ENCODE data around the gene SAMD15.

Gene SAMD15

DNA sequence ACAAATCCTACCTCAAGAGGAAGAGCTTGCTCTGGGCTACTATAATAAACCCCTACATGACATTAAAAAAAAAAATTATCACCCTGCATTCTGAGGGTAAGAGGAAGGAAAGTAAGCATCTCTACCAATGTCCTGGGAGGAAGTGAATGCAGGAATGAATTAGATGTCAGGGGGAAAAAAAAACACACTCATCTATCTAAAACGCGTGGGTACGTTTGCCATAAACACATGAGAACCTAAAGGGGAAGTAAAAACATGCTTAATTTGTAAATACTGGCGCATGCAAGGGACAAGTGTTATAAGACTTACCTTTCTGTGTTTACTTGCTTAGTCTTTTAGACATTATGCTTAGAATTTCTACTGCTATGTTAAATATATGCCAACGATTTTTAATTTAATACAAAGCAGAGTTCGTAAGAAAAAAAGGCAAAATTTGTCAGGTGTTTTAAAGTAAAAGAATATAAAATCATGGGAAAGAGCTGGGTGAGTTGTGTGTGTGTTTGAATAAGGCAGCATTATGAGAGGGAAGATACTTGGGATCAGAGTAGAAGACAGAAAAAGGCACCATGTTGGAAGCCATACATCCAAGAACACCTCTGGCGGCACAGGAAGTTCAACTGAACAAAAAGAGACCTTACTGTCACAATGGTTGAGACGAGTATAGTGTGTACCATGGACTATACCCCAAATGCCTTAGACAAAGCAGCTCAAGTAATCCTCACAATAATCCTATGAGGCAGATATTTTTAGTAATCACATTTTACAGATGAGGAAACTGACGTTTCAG lies 1.8 kb upstream of the SAMD15 start:
- Histone ChIP-seq H3K4me2 (peak overlapping the region; percentile 93), H3K27me3 (no peaks in the 10 kb centered on the region), H3K9me3 (no peaks in the 10 kb centered on the region), H3K9ac (peak overlapping the region; percentile 91; the same call in 1 of the 2 replicates), H3K4me3 (no peak overlapping the region), H4K20me1 (no peaks in the 10 kb centered on the region), H3K4me1 (peaks cover 29% of the 10 kb centered on the region), H3K27ac (no peak overlapping the region), H3K36me3 (no peaks in the 10 kb centered on the region)
- TF ChIP-seq Cebpa-rat (IDR thresholded peaks at IDR 0.05) = no peak

DNA sequence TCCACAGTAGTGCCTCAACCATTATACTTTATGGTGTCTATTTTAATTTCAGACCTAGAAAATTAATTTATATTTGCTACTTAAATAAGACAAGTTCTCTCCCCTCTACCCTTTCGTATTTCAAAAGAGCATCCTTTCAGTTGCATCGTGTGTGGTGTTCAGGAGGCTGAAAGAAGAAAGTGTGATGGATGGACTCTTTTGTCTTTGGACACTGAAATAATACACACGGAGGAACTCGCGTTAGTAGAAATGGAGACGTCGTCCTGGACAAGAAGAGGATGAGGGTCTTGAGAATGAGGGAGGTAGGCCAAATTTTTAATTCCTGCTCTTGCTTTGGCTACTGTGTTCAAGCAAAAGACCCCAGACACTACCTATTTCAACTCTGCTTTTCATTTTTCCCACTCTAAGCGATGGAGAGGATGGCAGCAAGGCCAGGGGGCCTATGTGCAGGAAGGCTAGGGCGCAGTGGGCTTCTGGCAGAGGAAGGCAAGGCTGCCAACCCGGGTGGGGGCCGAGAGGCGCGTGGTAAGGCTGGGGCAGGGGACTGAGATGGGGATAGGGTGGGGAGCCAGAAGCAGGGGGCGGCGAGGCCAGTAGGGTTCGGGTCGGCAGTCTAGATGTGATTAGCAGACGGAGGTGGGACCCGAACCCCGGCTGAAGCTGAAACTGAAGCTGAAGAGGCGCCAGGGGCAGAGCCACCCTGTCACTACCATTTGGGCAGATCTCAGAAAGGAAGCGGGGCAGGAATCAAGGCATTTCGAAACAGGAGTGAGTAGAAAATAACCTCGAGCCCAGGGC lies 1.0 kb upstream of the SAMD15 start:
- Histone ChIP-seq H3K4me2 (peak overlapping the region; percentile 93), H3K9me3 (no peaks in the 10 kb centered on the region), H3K27me3 (no peaks in the 10 kb centered on the region), H3K4me1 (peaks cover 29% of the 10 kb centered on the region), H3K9ac (peak overlapping the region; percentile 91), H3K36me3 (no peaks in the 10 kb centered on the region), H3K27ac (peak overlapping the region; percentile 85), H4K20me1 (no peaks in the 10 kb centered on the region), H3K4me3 (peak overlapping the region; percentile 90)
- TF ChIP-seq Cebpa-rat (IDR thresholded peaks at IDR 0.05) = no peak

DNA sequence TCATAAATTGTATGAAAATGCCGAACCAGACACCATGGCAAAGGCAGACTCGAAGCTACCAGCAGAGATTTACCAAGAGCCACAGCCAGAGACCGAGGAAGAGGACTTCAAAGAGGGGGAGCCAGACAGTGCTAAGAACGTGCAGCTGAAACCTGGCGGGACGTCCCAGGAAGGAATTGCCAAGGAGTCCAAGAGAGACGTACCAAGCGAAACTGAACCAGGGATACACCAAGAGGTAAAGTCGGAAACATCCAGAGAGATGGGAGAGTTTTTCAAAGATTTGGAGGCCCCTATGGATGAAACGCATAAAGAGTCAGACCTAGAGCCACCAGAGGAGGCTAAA lies 294 bp downstream of the SAMD15 start:
- Histone ChIP-seq H3K27ac (no peak overlapping the region), H3K36me3 (no peaks in the 10 kb centered on the region), H3K9ac (peak overlapping the region; percentile 91; the same call in 1 of the 2 replicates), H3K4me2 (peak overlapping the region; percentile 93), H3K27me3 (no peaks in the 10 kb centered on the region), H3K9me3 (no peaks in the 10 kb centered on the region), H4K20me1 (no peaks in the 10 kb centered on the region), H3K4me3 (peak overlapping the region; percentile 90), H3K4me1 (peaks cover 22% of the 10 kb centered on the region)
- no peak for TF ChIP-seq Cebpa-rat (IDR thresholded peaks at IDR 0.05)

DNA sequence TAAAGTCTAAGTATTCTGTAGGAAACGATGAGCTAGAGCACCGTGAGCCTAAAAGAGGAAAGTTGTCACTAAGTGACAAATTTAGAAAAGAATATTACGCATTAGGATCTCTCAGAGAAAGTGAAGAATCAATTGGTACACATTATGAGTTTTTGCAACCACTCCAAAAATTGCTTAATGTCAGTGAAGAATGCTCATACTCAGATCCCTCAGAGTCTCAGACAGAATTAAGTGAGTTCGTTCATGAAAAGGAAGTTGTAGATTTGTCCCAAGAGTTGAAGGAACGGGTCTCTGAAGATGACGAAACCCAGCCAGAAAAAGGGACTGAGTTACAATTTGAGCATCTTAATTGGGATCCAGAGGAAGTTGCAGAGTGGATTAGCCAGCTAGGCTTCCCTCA lies 1.5 kb downstream of the SAMD15 start:
- no peak overlapping the region for H3K27ac ChIP-seq
- H3K36me3 ChIP-seq = no peaks in the 10 kb centered on the region
- H3K4me3 ChIP-seq = no peak overlapping the region
- TF ChIP-seq Cebpa-rat (IDR thresholded peaks at IDR 0.05) = no peak
- no peaks in the 10 kb centered on the region for H4K20me1 ChIP-seq
- H3K4me1 ChIP-seq = peaks cover 21% of the 10 kb centered on the region
- no peak overlapping the region for H3K4me2 ChIP-seq
- no peak overlapping the region for H3K9ac ChIP-seq
- no peaks in the 10 kb centered on the region for H3K27me3 ChIP-seq
- H3K9me3 ChIP-seq = no peaks in the 10 kb centered on the region

DNA sequence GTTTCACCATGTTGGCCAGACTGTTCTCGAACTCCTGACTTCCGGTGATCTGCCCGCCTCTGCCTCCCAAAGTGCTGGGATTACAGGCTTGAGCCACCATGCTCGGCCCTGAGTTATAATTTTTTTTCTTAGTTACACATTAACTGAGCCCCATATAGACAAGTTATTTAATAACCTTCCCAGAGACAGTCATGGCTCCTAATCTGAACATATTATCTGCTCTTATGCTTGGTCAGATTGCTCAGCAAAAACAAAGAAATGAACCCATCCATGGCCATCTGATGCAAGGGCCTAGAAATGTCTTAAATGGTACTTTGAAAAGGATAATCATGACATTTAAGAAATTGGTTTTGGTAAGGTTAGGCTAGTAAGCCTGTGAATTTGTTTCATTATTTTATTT lies 13.0 kb downstream of the SAMD15 start:
- Histone ChIP-seq H3K4me2 (no peak overlapping the region), H3K9ac (no peak overlapping the region), H4K20me1 (no peaks in the 10 kb centered on the region), H3K4me1 (no peaks in the 10 kb centered on the region), H3K27ac (no peak overlapping the region), H3K27me3 (no peaks in the 10 kb centered on the region), H3K9me3 (no peaks in the 10 kb centered on the region), H3K4me3 (no peak overlapping the region), H3K36me3 (no peaks in the 10 kb centered on the region)
- TF ChIP-seq Cebpa-rat (IDR thresholded peaks at IDR 0.05) = no peak

DNA sequence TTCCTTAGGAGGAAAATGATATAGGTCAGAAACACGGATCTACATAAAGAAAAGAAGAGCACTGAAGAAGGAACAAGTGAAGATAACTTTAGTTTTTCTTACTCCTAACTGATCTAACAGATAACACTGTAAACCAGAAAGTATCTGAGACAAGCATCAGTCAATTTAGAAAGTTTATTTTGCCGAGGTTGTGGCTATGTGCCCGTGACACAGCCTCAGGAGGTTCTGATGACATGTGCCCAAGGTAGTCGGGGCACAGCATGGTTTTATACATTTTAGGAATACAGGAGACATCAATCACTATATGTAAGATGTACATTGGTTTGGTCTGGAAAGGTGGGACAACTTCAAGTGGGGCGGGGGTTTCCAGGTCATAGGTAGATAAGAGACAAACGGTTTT lies 23.0 kb downstream of the SAMD15 start:
- no peaks in the 10 kb centered on the region for H4K20me1 ChIP-seq
- no peak for TF ChIP-seq Cebpa-rat (IDR thresholded peaks at IDR 0.05)
- no peaks in the 10 kb centered on the region for H3K4me1 ChIP-seq
- peaks cover 7% of the 10 kb centered on the region for H3K9me3 ChIP-seq
- no peak overlapping the region for H3K4me2 ChIP-seq
- no peak overlapping the region for H3K4me3 ChIP-seq
- H3K9ac ChIP-seq = no peak overlapping the region
- no peak overlapping the region for H3K27ac ChIP-seq
- H3K36me3 ChIP-seq = no peaks in the 10 kb centered on the region
- H3K27me3 ChIP-seq = no peaks in the 10 kb centered on the region

DNA sequence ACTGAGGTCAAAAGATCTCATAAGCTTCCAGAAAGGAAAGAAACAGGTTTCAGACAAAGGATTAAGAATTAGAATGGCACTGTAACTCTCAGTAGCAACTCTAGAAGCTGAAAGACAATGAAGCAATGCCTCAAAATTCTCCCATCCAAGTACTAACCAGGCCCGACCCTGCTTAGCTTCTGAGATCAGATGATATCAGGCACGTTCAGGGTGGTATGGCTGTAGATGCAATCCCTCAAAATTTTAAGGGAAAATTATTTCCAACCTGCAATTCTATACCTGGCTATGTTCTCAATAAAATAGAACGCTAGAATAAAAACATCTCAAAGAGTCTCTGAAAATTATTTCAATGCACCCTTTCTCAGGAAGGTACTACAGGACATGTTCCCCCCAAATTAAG lies 26.6 kb downstream of the SAMD15 start:
- Histone ChIP-seq H3K4me2 (no peak overlapping the region), H3K27me3 (no peaks in the 10 kb centered on the region), H3K9me3 (no peaks in the 10 kb centered on the region), H3K4me1 (peaks cover 5% of the 10 kb centered on the region; the same call in 1 of the 2 replicates), H3K27ac (no peak overlapping the region), H3K4me3 (no peak overlapping the region), H4K20me1 (no peaks in the 10 kb centered on the region), H3K36me3 (no peaks in the 10 kb centered on the region), H3K9ac (no peak overlapping the region)
- no peak for TF ChIP-seq Cebpa-rat (IDR thresholded peaks at IDR 0.05)

DNA sequence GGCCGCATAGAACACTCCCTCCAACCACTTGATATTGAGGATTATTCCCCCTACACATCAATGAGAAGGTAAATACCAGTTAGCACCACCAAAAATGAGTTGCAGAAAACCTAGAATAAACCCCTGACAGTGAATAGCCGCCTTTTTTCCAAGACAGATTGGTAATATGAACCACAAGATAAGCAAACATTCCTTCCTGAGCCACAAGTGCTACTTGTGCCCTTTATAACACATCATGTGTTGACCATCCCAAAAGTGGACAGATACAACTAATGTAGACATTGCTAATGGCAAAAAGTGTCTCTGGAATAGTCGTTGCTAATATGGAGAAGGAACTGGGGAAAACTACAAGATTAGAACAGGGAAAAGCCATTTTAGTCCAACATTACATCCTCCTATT lies 28.9 kb downstream of the SAMD15 start:
- no peak for TF ChIP-seq Cebpa-rat (IDR thresholded peaks at IDR 0.05)
- no peak overlapping the region for H3K9ac ChIP-seq
- no peaks in the 10 kb centered on the region for H3K36me3 ChIP-seq
- H3K4me3 ChIP-seq = no peak overlapping the region
- no peak overlapping the region for H3K27ac ChIP-seq
- peaks cover 5% of the 10 kb centered on the region; the same call in 1 of the 2 replicates for H3K4me1 ChIP-seq
- no peaks in the 10 kb centered on the region for H3K27me3 ChIP-seq
- no peak overlapping the region for H3K4me2 ChIP-seq
- H3K9me3 ChIP-seq = no peaks in the 10 kb centered on the region
- no peaks in the 10 kb centered on the region for H4K20me1 ChIP-seq

DNA sequence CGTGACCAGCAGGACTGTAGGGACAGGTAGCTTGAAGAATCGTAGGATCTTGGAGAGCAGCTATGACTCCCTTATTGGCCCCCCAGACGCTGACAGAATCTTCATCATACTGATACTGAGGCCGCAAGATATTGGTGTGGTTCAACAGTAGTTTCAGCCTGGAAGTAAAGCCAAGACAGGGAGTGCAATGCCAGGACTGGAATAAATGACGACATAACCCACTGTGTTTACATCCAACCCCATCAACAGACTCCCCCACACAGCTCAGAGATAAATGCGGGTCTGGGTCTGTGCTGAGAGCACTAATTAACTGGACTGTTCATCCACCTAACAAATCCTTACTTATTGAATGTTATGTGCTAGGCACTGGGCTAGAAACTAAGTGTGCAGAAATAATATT lies 29.5 kb downstream of the SAMD15 start:
- no peaks in the 10 kb centered on the region for H3K27me3 ChIP-seq
- no peaks in the 10 kb centered on the region for H3K36me3 ChIP-seq
- no peaks in the 10 kb centered on the region for H3K9me3 ChIP-seq
- no peak overlapping the region for H3K4me2 ChIP-seq
- H3K4me1 ChIP-seq = peaks cover 5% of the 10 kb centered on the region; the same call in 1 of the 2 replicates
- H4K20me1 ChIP-seq = no peaks in the 10 kb centered on the region
- no peak overlapping the region for H3K27ac ChIP-seq
- no peak overlapping the region for H3K9ac ChIP-seq
- no peak overlapping the region for H3K4me3 ChIP-seq
- no peak for TF ChIP-seq Cebpa-rat (IDR thresholded peaks at IDR 0.05)

DNA sequence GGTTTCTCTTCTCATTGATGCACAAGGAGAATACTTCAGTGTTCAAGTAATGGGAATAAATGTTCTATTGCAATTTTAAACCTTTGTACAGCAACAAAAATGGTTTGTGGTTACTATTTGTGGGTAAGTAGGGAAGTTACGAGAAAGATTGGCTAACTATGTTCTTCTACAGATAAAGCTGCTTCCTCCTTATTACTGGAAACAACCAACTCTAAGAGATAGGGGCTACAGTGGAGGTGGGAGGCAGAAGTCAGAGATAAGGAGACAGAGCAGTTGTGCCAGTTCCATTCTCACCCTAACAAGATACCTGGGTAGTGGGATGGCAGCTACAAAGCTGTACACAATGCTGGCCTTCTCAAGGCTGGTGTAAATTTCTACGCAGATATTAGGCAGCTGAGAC lies 30.0 kb downstream of the SAMD15 start:
- Histone ChIP-seq H3K9ac (no peak overlapping the region), H3K27me3 (no peaks in the 10 kb centered on the region), H3K27ac (no peak overlapping the region)

More for the DNA sequence above, 30.0 kb downstream of the SAMD15 start:
- no peak for TF ChIP-seq Cebpa-rat (IDR thresholded peaks at IDR 0.05)
- Histone ChIP-seq H3K4me2 (peak overlapping the region; percentile 0; the same call in 1 of the 2 replicates), H4K20me1 (no peaks in the 10 kb centered on the region), H3K4me3 (no peak overlapping the region), H3K36me3 (no peaks in the 10 kb centered on the region), H3K4me1 (peaks cover 5% of the 10 kb centered on the region; the same call in 1 of the 2 replicates), H3K9me3 (no peaks in the 10 kb centered on the region)
